Spleen (tissue), 7 donors: ENCODE data around the gene WASHC2A.

Experiments
- POLR2A ChIP-seq, 3 donors: fragments of 450-650 bp; IDR thresholded peaks; one replicate each; pipeline ENCODE4 v1.5.1; 2017; ENCODE audit warnings: antibody characterized with exemption in 3 of 3, mild to moderate bottlenecking in 1 of 3
- TF ChIP-seq, protein P1 (sequence below), 11 experiments: fragments of 200-600 bp in 7 of 11; fragments of 450-650 bp in 4 of 11; sonication (generic) in 4 of 11; IDR thresholded peaks in 8 of 11; conservative IDR thresholded peaks in 3 of 11; 1 replicate in 7 of 11; 2 replicates in 4 of 11; pipeline versions ENCODE4 v1.4.0 to v1.8.0; 2016 to 2021; ENCODE audit warnings: antibody characterized with exemption in 11 of 11, inconsistent platforms in 4 of 11, mild to moderate bottlenecking in 1 of 11
- donor health status: DM: no; HTN: no; CAD: no; lungs with moderate emphysema.
- donor health status: DM: no; HTN: no; CAD: no.
- donor health status: DM: no; HTN: no; CAD: no.

DNA sequence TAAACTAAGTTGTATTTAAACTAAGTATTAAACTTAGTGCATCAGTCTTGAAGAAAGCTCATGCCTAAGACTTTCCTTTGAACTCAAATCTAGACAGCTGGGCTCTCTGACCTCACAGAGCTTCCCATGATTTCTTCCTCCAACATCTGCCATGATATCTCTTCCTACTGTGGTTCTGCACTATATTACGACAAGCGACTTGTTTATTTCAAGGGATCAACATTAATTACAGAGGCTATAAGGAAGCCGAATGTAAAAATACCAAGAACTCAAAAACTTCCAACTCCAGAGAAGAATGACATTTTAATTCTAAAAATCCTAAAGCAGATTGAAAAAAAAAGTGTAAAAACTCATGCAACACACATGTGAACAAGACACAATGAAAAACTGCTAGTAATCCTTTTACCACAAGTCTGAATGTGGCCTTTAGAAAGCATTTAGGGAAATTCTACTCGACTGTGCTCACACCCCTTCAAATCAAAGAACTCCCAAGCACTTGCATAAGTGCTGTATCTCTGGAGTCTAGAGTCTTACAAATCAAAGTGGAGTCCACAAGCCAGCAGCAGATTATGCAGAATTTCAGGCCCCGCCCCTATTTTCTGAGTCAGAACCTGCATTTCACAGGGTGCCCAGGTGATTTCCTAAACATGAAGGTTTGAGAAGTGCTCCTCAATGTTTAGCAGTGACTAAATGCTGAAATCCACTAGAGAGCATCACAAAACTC is 22.7 kb upstream of the WASHC2A start:
- no peak for TF ChIP-seq POLR2A (IDR thresholded peaks at IDR 0.05)
- TF ChIP-seq, protein P1, sequence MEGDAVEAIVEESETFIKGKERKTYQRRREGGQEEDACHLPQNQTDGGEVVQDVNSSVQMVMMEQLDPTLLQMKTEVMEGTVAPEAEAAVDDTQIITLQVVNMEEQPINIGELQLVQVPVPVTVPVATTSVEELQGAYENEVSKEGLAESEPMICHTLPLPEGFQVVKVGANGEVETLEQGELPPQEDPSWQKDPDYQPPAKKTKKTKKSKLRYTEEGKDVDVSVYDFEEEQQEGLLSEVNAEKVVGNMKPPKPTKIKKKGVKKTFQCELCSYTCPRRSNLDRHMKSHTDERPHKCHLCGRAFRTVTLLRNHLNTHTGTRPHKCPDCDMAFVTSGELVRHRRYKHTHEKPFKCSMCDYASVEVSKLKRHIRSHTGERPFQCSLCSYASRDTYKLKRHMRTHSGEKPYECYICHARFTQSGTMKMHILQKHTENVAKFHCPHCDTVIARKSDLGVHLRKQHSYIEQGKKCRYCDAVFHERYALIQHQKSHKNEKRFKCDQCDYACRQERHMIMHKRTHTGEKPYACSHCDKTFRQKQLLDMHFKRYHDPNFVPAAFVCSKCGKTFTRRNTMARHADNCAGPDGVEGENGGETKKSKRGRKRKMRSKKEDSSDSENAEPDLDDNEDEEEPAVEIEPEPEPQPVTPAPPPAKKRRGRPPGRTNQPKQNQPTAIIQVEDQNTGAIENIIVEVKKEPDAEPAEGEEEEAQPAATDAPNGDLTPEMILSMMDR (IDR thresholded peaks at IDR 0.05 in 8 of 11, conservative IDR thresholded peaks at IDR 0.05 in 3 of 11), result no peak
